Activated T-cell treated with anti-CD3 and anti-CD28 coated beads, Interleukin-2, amount 50 U/mL, for 72 hours (primary cell): ENCODE data around the gene ZC3HAV1. TPM values are rescaled to one million over a fixed set of nuclear protein-coding genes. Genes with fewer than 3 reads are reported as not detected.
"Not testable (repeated sequence)": the region's sequence is repeated elsewhere in the genome, so short reads cannot be mapped to it uniquely, and the experiment has no call there.

Experiments
- ATAC-seq, 2 donors: fragments of 150-1000 bp; cut with Tn5 transposase; replicated peaks in 1 of 2; 2 replicates each; pipeline ENCODE4 v1.10.0; 2021; ENCODE audit warnings: moderate library complexity in 2 of 2, mild to moderate bottlenecking in 1 of 2
- DNase-seq, 2 donors: peaks; one replicate each; pipeline ENCODE4 v3.0.0; 2021 to 2022; ENCODE audit warnings: mixed read lengths in 1 of 2
- H3K27ac Mint-ChIP-seq: one replicate; pipeline ENCODE4 v1.8.0; 2022; ENCODE audit warnings: mild to moderate bottlenecking, moderate library complexity, mixed read lengths
- H3K27me3 Mint-ChIP-seq: one replicate; pipeline ENCODE4 v1.8.0; 2022; ENCODE audit warnings: low read depth, mixed read lengths
- H3K36me3 Mint-ChIP-seq, 2 donors: one replicate each; pipeline ENCODE4 v1.8.0; 2022; ENCODE audit warnings: mixed read lengths in 2 of 2, mild to moderate bottlenecking in 1 of 2; ENCODE audit not compliant: insufficient read depth in 2 of 2
- H3K4me1 Mint-ChIP-seq: one replicate; pipeline ENCODE4 v1.8.0; 2022; ENCODE audit warnings: low read depth, mixed read lengths
- H3K4me3 Mint-ChIP-seq, 2 donors: one replicate each; pipeline ENCODE4 v1.8.0; 2022; ENCODE audit warnings: mild to moderate bottlenecking in 2 of 2, mixed read lengths in 2 of 2, moderate library complexity in 2 of 2
- H3K9me3 Mint-ChIP-seq, 2 donors: one replicate each; pipeline ENCODE4 v1.8.0; 2022; ENCODE audit warnings: mixed read lengths in 2 of 2
- total RNA-seq, 2 donors: library from RNA; stranded (reverse); gene quantifications; one replicate each; pipeline ENCODE4 v1.2.3, GENCODE V29; 2022

The ZC3HAV1 gene
- total RNA-seq = 100 to 1,000 TPM in 1 of 2 donors, 10 to 100 TPM in 1; 78.1 to 114 TPM

- ATAC-seq = peak; percentile 75 to 76
- Mint-ChIP-seq H3K36me3 (peaks cover 14 to 33% of the 10 kb centered on the region in 2 donors), H3K4me3 (peak within 1 kb of the TSS; percentile 94 to 100), H3K27me3 (no peaks in the 10 kb centered on the region), H3K27ac (peak within 1 kb of the TSS; percentile 97), H3K9me3 (peaks cover 3 to 4% of the 10 kb centered on the region in 2 donors), H3K4me1 (peaks cover 38% of the 10 kb centered on the region)
- peak; percentile 86 to 89 for DNase-seq
These were observed at the start of gene ZC3HAV1 for GRCh38 chr7:139109188-139109982. ZC3HAV1 (minus strand) TSS chr7:139109720; CDS start chr7:139109331, 389 bp downstream.

GRCh38 chr7:139153832-139154231 lies 44.3 kb upstream of the ZC3HAV1 start:
- DNase-seq = no peak
- H3K4me1 Mint-ChIP-seq = peaks cover 15% of the 10 kb centered on the region
- no peaks in the 10 kb centered on the region for H3K9me3 Mint-ChIP-seq
- peak overlapping the region in 1 of 2 donors; percentile 31 for H3K4me3 Mint-ChIP-seq
- ATAC-seq = peak; percentile 54 to 69
- peaks cover 4 to 6% of the 10 kb centered on the region in 2 donors for H3K36me3 Mint-ChIP-seq
- no peak overlapping the region for H3K27ac Mint-ChIP-seq
- H3K27me3 Mint-ChIP-seq = no peaks in the 10 kb centered on the region

- Mint-ChIP-seq H3K27me3 (no peaks in the 10 kb centered on the region), H3K9me3 (no peaks in the 10 kb centered on the region), H3K4me3 (no peak overlapping the region), H3K4me1 (peaks cover 15% of the 10 kb centered on the region), H3K36me3 (peaks cover 4 to 6% of the 10 kb centered on the region in 2 donors), H3K27ac (no peak overlapping the region)
- DNase-seq (no peak), ATAC-seq (no peak)
These were observed 42.6 kb upstream of the ZC3HAV1 start for GRCh38 chr7:139152149-139152548.

GRCh38 chr7:139139150-139139549 lies 29.6 kb upstream of the ZC3HAV1 start:
- Mint-ChIP-seq H3K9me3 (no peaks in the 10 kb centered on the region), H3K36me3 (peaks cover 3 to 7% of the 10 kb centered on the region in 2 donors), H3K27me3 (no peaks in the 10 kb centered on the region), H3K4me1 (peaks cover 3% of the 10 kb centered on the region), H3K27ac (peak overlapping the region; percentile 16), H3K4me3 (no peak overlapping the region)
- DNase-seq (no peak), ATAC-seq (no peak)

- DNase-seq = peak; percentile 91 to 92
- H3K9me3 Mint-ChIP-seq = no peaks in the 10 kb centered on the region
- H3K4me1 Mint-ChIP-seq = peaks cover 22% of the 10 kb centered on the region
- peak overlapping the region; percentile 77 for H3K27ac Mint-ChIP-seq
- peak; percentile 99 to 100 for ATAC-seq
- H3K27me3 Mint-ChIP-seq = no peaks in the 10 kb centered on the region
- H3K36me3 Mint-ChIP-seq = no peaks in the 10 kb centered on the region
- H3K4me3 Mint-ChIP-seq = peak overlapping the region; percentile 90 to 93
These were observed 24.0 kb upstream of the ZC3HAV1 start for GRCh38 chr7:139133335-139134139.

GRCh38 chr7:139132887-139133286 lies 23.4 kb upstream of the ZC3HAV1 start:
- no peaks in the 10 kb centered on the region for H3K27me3 Mint-ChIP-seq
- peaks cover 22% of the 10 kb centered on the region for H3K4me1 Mint-ChIP-seq
- no peak for DNase-seq
- H3K36me3 Mint-ChIP-seq = no peaks in the 10 kb centered on the region
- peak overlapping the region; percentile 77 for H3K27ac Mint-ChIP-seq
- no peaks in the 10 kb centered on the region for H3K9me3 Mint-ChIP-seq
- no peak for ATAC-seq
- peak overlapping the region; percentile 90 to 93 for H3K4me3 Mint-ChIP-seq

GRCh38 chr7:139131601-139132041 lies 22.1 kb upstream of the ZC3HAV1 start:
- Mint-ChIP-seq H3K27ac (no peak overlapping the region), H3K27me3 (no peaks in the 10 kb centered on the region), H3K9me3 (no peaks in the 10 kb centered on the region), H3K4me1 (peaks cover 30% of the 10 kb centered on the region), H3K36me3 (no peaks in the 10 kb centered on the region), H3K4me3 (peak overlapping the region in 1 of 2 donors; percentile 1)
- ATAC-seq (peak in 1 of 2 donors; percentile 6), DNase-seq (no peak)

GRCh38 chr7:139129814-139130213 lies 20.3 kb upstream of the ZC3HAV1 start:
- peaks cover 46% of the 10 kb centered on the region for H3K4me1 Mint-ChIP-seq
- not testable (repeated sequence) for H3K27me3 Mint-ChIP-seq, ATAC-seq, DNase-seq, H3K36me3 Mint-ChIP-seq, H3K9me3 Mint-ChIP-seq, H3K27ac Mint-ChIP-seq, H3K4me3 Mint-ChIP-seq

GRCh38 chr7:139127648-139128047 lies 18.1 kb upstream of the ZC3HAV1 start:
- no peak for DNase-seq
- H3K9me3 Mint-ChIP-seq = no peaks in the 10 kb centered on the region
- no peaks in the 10 kb centered on the region for H3K36me3 Mint-ChIP-seq
- H3K27ac Mint-ChIP-seq = no peak overlapping the region
- peaks cover 42% of the 10 kb centered on the region for H3K4me1 Mint-ChIP-seq
- H3K4me3 Mint-ChIP-seq = no peak overlapping the region
- H3K27me3 Mint-ChIP-seq = no peaks in the 10 kb centered on the region
- ATAC-seq = no peak

- ATAC-seq = no peak
- H3K4me3 Mint-ChIP-seq = no peak overlapping the region
These were observed 16.1 kb upstream of the ZC3HAV1 start for GRCh38 chr7:139125657-139126056.

GRCh38 chr7:139124995-139125394 lies 15.5 kb upstream of the ZC3HAV1 start:
- H3K4me1 Mint-ChIP-seq = peaks cover 39% of the 10 kb centered on the region
- ATAC-seq (peak; percentile 50 to 53), DNase-seq (peak; percentile 44 to 45)
- not testable (repeated sequence) for H3K36me3 Mint-ChIP-seq, H3K9me3 Mint-ChIP-seq, H3K27me3 Mint-ChIP-seq, H3K27ac Mint-ChIP-seq
- peak overlapping the region in 1 of 2 donors; percentile 45 for H3K4me3 Mint-ChIP-seq

More at GRCh38 chr7:139125657-139126056, 16.1 kb upstream of the ZC3HAV1 start:
- no peaks in the 10 kb centered on the region for H3K27me3 Mint-ChIP-seq
- no peak for DNase-seq
- peaks cover 39% of the 10 kb centered on the region for H3K4me1 Mint-ChIP-seq
- no peaks in the 10 kb centered on the region for H3K36me3 Mint-ChIP-seq
- no peak overlapping the region for H3K27ac Mint-ChIP-seq
- no peaks in the 10 kb centered on the region for H3K9me3 Mint-ChIP-seq

- peak; percentile 73 to 83 for ATAC-seq
- H3K36me3 Mint-ChIP-seq = no peaks in the 10 kb centered on the region
- H3K4me3 Mint-ChIP-seq = peak overlapping the region; percentile 43 to 45
- H3K27ac Mint-ChIP-seq = no peak overlapping the region
- H3K27me3 Mint-ChIP-seq = no peaks in the 10 kb centered on the region
- H3K4me1 Mint-ChIP-seq = peaks cover 41% of the 10 kb centered on the region
- peak; percentile 29 to 45 for DNase-seq
- H3K9me3 Mint-ChIP-seq = no peaks in the 10 kb centered on the region
These were observed 14.8 kb upstream of the ZC3HAV1 start for GRCh38 chr7:139124084-139124914.
